Measurements from ENCODE around the gene SOHLH1. TPM values are rescaled to one million over a fixed set of nuclear protein-coding genes. Genes with fewer than 3 reads are reported as not detected.

The SOHLH1 gene
- total and polyA plus RNA-seq, 2 experiments from 2014 or later: not detected

DNA sequence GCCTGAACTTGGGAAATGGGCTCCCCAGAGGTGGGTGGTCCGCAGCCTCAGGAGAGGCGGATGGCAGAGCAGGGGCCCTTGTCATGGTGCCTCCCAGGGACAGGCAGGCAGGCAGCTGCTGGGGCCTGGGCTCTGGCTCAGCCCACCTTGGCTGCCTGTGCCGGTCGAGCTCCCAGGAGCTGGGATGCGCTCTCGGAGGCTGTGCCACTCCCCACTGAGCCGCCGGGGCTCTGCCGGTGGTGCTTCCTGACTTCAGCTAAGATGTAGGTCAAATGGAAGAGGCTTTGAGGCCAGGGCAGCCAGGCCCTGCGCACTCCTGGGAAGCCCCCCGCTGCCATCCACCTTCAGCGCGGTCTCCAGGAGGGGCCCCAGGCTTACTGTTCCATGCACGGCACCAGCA is 43.7 kb upstream of the SOHLH1 start:
- Histone ChIP-seq H3F3A (ENCODE audit: insufficient read depth) (no peaks in the 10 kb centered on the region), H3K9me2 (ENCODE audit: insufficient read depth) (no peaks in the 10 kb centered on the region), H3K36me3 (ENCODE audit: low read depth) (no peaks in the 10 kb centered on the region), H4K20me1 (ENCODE audit: insufficient read depth) (no peaks in the 10 kb centered on the region), H3K9me3 (ENCODE audit: low read depth) (no peaks in the 10 kb centered on the region), H3K27me3 (replicated peaks; ENCODE audit: insufficient read depth) (peaks cover 3% of the 10 kb centered on the region; the same call in 1 of the 2 replicates), H3K27ac (no peak overlapping the region), H3K4me3 (no peak overlapping the region), H3K4me2 (ENCODE audit: unreplicated experiment) (no peak overlapping the region), H3K4me1 (ENCODE audit: insufficient read depth) (no peaks in the 10 kb centered on the region), H2AFZ (no peak overlapping the region), H3K9ac (no peak overlapping the region), H3K79me2 (ENCODE audit: insufficient read depth) (no peaks in the 10 kb centered on the region)
- no peak for DNase-seq
- 42 to 50% methylated on average over 14 of the region's 14 CpGs for WGBS, 2 experiments (ENCODE audit: low coverage in 1 of 2, low lambda C conversion rate in 2 of 2, missing lambda C conversion rate in 2 of 2)
- TF ChIP-seq EZH2 (IDR thresholded peaks at IDR 0.05; ENCODE audit: insufficient read depth, poor library complexity, severe bottlenecking) (no peak), EZH2phosphoT487 (IDR thresholded peaks at IDR 0.05; ENCODE audit: insufficient read depth, low read depth) (no peak)
- in situ Hi-C loops (cut with MboI): no loop called here

DNA sequence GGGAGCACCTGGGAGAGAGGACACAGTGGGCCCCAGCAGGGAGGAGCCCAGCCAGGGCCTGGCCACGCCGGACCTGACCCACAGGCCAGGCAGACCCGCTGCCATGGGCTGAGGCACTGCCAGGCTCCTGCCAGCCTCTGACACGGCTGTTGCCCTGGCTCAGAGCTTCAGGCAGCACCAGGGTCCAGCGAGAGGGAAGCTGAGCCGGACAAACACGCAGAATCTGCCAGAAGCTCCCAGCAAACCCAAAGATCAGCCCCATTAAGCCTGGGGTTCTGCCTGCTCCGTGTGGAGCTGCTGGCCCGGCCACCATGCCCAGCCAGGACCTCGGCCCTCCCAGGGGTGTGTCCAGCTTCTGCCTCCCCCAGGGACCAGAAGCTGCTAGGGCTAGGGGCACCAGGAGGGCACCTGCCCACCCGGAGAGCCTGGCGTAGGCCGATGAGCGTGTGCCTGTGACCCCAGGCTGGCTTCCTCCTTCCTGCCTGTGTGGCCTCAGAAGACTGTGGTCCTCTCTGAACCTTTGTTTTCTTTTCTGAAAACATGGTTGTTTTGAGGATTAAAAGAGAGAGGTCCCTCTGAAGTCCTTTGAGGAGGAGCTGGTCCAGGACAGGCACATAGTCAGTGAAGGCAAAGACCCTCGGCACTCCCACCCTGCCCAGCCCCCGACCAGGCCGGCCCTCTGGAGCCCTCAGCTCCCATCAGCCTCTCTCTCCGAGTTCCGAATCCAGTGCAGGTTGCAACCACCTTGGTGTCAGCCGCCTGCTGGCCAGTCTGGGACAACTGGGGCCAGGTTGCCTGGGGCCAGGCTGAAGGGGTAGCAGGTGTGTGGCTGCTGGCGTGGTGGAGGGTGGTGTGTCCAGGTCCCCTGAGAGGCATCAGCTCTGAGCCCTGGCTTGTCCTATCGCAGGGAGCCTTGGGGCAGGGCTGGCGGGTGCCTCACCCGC is 42.3 kb upstream of the SOHLH1 start:
- Histone ChIP-seq H3K4me3 (no peak overlapping the region), H3K27me3 (replicated peaks; ENCODE audit: insufficient read depth) (peaks cover 3% of the 10 kb centered on the region), H3K27ac (no peak overlapping the region), H3F3A (ENCODE audit: insufficient read depth) (no peaks in the 10 kb centered on the region), H3K9me2 (ENCODE audit: insufficient read depth) (no peaks in the 10 kb centered on the region), H3K9ac (no peak overlapping the region), H2AFZ (no peak overlapping the region), H3K4me1 (ENCODE audit: insufficient read depth) (no peaks in the 10 kb centered on the region), H3K36me3 (ENCODE audit: low read depth) (no peaks in the 10 kb centered on the region), H4K20me1 (ENCODE audit: insufficient read depth) (no peaks in the 10 kb centered on the region), H3K9me3 (ENCODE audit: low read depth) (no peaks in the 10 kb centered on the region), H3K79me2 (ENCODE audit: insufficient read depth) (no peaks in the 10 kb centered on the region), H3K4me2 (ENCODE audit: unreplicated experiment) (no peak overlapping the region)
- TF ChIP-seq EZH2phosphoT487 (IDR thresholded peaks at IDR 0.05; ENCODE audit: insufficient read depth, low read depth) (no peak), EZH2 (IDR thresholded peaks at IDR 0.05; ENCODE audit: insufficient read depth, poor library complexity, severe bottlenecking) (no peak)
- 30 to 32% methylated on average over 23 of the region's 24 CpGs for WGBS, 2 experiments (ENCODE audit: low coverage in 1 of 2, low lambda C conversion rate in 2 of 2, missing lambda C conversion rate in 2 of 2)
- no peak for DNase-seq
- in situ Hi-C loops (cut with MboI): no loop called here

DNA sequence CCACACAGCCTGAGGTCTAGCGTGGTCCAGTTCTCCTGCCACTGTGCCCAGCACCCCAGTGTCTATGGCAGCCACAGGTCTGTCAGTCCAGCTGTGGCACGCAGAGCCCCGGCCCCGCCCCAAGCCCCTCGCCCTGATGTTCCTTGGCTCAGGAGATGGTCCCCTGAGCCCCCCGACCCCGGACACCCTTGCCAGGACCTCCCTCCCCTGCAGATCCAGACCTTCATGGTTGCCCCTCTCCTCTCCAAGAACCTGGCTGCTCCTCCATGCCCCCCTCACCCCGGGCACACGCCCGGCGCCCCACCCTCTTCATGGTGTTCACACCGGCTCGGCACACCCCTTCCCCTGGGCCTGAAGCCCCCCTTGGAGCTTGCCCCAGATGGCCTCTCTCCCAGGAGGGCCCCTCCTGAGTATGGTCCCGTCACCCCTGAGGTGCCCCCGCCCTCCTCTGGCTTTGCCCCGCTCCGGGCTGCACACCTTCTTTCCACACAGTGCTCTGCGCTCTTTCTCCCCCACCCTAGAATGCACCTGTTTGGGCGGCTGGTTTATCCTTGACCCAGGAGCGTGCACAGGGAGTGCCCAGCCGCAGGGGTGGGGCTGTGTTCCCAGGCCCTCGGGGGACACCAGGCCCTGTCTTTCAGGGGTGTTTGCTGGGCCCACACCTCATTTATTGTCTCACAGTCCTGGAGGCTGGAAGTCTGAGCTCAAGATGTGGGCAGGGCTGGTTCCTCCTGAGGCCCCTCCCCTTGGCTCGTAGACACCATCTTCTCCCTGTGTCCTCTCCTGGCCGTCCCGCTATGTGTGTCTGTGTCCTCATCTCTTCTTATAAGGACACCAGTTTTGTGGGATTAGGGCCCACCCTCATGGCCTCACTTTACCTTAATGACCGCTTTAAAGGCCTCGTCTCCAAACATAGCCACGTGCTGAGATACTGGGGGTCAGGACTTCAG is 40.3 kb upstream of the SOHLH1 start:
- Histone ChIP-seq H3K9ac (no peak overlapping the region), H3F3A (ENCODE audit: insufficient read depth) (no peaks in the 10 kb centered on the region)
- in situ Hi-C loops (cut with MboI): no loop called here

GRCh38 chr9:135737840-135738521 is 38.7 kb upstream of the SOHLH1 start:
- TF ChIP-seq EZH2 (IDR thresholded peaks at IDR 0.05; ENCODE audit: insufficient read depth, poor library complexity, severe bottlenecking) (no peak), EZH2phosphoT487 (IDR thresholded peaks at IDR 0.05; ENCODE audit: insufficient read depth, low read depth) (no peak)
- Histone ChIP-seq H3K9ac (no peak overlapping the region), H3K9me3 (ENCODE audit: low read depth) (no peaks in the 10 kb centered on the region), H3F3A (ENCODE audit: insufficient read depth) (no peaks in the 10 kb centered on the region), H3K4me1 (ENCODE audit: insufficient read depth) (no peaks in the 10 kb centered on the region), H3K9me2 (ENCODE audit: insufficient read depth) (no peaks in the 10 kb centered on the region), H3K79me2 (ENCODE audit: insufficient read depth) (no peaks in the 10 kb centered on the region), H3K27ac (no peak overlapping the region), H3K4me3 (no peak overlapping the region), H3K4me2 (ENCODE audit: unreplicated experiment) (no peak overlapping the region), H3K27me3 (replicated peaks; ENCODE audit: insufficient read depth) (peaks cover 3% of the 10 kb centered on the region), H3K36me3 (ENCODE audit: low read depth) (no peaks in the 10 kb centered on the region), H2AFZ (no peak overlapping the region), H4K20me1 (ENCODE audit: insufficient read depth) (no peaks in the 10 kb centered on the region)
- in situ Hi-C loops (cut with MboI): no loop called here
- no peak for DNase-seq
- 42 to 47% methylated on average over 16 of the region's 16 CpGs for WGBS, 2 experiments (ENCODE audit: low coverage in 1 of 2, low lambda C conversion rate in 2 of 2, missing lambda C conversion rate in 2 of 2)

More for the DNA sequence above, 40.3 kb upstream of the SOHLH1 start:
- Histone ChIP-seq H2AFZ (no peak overlapping the region), H3K36me3 (ENCODE audit: low read depth) (no peaks in the 10 kb centered on the region), H3K9me2 (ENCODE audit: insufficient read depth) (no peaks in the 10 kb centered on the region), H3K27ac (no peak overlapping the region), H3K4me2 (ENCODE audit: unreplicated experiment) (no peak overlapping the region), H3K9me3 (ENCODE audit: low read depth) (no peaks in the 10 kb centered on the region), H3K79me2 (ENCODE audit: insufficient read depth) (no peaks in the 10 kb centered on the region), H4K20me1 (ENCODE audit: insufficient read depth) (no peaks in the 10 kb centered on the region), H3K4me1 (ENCODE audit: insufficient read depth) (no peaks in the 10 kb centered on the region), H3K27me3 (replicated peaks; ENCODE audit: insufficient read depth) (peaks cover 3% of the 10 kb centered on the region), H3K4me3 (no peak overlapping the region)
- DNase-seq: no peak
- 35 to 42% methylated on average over 18 to 28 of the region's 28 CpGs for WGBS, 2 experiments (ENCODE audit: low coverage in 1 of 2, low lambda C conversion rate in 2 of 2, missing lambda C conversion rate in 2 of 2)
- TF ChIP-seq EZH2 (IDR thresholded peaks at IDR 0.05; ENCODE audit: insufficient read depth, poor library complexity, severe bottlenecking): no peak
- TF ChIP-seq EZH2phosphoT487 (IDR thresholded peaks at IDR 0.05; ENCODE audit: insufficient read depth, low read depth): no peak

Data from GM23248 (cell line).